ENCODE data around the gene EFHD1.
"Not testable (repeated sequence)": the region's sequence is repeated elsewhere in the genome, so short reads cannot be mapped to it uniquely, and the experiment has no call there.

Gene EFHD1

DNA sequence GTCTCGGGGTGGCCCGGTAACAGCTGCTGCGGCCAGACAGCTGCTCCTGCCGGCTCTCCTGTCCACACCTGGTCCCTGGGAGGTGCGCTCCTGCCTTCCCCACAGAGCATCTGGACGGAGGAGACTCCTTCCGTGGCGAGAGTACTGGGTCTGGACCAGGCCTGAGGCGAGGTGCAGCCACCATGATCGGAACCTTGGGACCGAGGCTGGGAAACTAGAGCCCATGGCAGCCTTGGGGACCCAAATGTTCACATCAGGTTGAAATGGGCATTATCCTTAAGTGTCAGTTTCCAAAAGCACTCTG lies 64.4 kb downstream of the EFHD1 start:
- DNase-seq, result no peak

DNA sequence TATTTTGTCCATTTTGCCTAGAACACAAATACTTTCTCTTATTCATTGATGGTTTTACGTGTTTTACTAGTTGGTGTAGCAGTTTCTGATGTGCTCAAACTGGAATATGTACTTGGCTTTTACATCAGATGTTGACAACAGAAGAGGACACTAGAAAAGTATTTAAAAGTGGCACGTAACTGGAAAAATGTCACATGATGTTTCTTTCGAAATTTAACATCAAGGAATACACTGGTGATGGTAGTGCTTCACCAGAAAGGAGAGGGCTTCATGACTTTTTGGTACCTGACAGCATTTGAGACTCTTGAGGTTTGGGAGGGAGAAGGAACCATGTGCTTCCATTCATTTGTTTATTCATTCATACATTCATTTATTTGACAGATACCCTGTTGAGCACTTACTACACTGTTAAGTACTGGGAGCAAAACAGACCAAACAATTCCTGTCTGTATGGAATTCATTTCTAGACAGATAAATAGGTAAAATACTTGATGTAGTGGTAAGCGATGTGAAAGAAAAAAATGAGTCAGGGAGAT lies 65.2 kb downstream of the EFHD1 start:
- DNase-seq, result no peak

DNA sequence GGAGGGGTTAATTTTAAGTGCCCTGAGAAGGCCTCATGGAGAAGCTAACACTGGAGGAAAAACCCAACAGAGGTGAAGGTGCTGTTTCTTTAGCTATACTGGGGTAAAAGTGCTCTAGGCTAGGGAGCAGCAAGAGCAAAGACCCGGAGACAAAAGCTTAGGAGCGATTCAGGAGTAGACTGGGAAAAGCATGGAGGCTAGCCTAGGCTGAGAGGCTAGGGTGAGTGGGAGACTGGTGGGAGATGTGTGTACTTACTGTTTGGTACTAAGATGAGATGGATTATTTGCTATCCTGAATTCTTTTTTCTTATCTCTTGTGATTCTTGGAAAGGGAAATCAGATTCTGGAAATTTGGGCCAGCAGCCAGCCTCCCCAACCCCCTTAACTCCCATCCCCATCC lies 65.7 kb downstream of the EFHD1 start:
- no peak for DNase-seq

DNA sequence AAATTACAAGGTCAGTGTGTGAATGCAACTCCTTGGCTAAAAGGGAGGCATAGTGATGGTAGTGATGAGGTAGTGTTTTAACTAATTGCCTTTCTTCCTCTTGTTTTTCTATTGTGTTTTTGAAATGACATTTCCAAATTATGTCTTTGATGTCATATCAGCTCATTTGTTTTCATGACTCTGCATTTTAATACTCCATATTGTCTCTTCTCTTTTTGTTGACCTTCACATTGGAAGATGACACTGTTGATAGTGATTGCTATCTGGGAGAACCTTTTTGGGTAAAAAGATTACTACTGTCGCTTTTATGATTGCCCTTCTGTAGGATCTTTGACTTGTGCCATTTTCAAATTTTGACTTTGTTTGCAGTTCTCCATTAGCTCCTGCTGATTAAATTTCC lies 66.8 kb downstream of the EFHD1 start:
- DNase-seq, result no peak

DNA sequence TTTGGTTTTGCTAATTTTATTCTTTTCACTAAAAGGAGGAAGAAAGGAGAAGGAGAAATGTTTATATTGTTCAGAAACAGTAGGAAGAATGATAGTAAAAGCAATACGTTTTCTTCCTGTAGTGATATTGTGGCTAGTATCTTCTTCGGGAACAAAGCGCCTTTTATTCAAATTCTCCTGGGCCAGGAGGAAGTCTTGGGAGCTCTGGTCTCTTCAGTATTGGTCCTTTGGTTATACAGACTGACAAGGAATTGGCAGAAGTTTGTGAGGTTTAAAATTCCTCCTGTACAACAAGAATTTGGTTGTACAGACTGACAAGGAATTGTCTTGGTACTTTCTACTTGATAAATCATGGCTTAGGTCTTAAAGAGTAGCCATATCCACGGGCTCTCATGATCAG lies 73.7 kb downstream of the EFHD1 start:
- no peak for DNase-seq

DNA sequence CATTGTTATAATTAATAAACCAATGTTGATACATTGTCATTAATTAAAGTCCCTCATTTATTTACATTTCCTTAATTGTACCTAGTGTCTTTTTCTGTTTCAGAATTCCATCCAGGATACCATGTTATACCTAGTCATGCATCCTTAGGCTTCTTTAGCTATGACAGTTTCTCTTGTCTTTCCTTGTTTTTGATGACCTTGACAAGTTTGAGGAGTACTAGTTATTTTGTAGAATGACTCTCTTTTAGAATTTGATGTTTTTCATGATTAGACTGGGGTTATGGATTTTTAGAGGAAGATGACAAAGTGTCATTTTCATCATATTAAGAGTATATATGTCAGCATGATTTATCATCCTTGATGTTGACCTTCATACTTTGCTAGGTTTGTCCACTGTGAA lies 80.1 kb downstream of the EFHD1 start:
- DNase-seq, result no peak

DNA sequence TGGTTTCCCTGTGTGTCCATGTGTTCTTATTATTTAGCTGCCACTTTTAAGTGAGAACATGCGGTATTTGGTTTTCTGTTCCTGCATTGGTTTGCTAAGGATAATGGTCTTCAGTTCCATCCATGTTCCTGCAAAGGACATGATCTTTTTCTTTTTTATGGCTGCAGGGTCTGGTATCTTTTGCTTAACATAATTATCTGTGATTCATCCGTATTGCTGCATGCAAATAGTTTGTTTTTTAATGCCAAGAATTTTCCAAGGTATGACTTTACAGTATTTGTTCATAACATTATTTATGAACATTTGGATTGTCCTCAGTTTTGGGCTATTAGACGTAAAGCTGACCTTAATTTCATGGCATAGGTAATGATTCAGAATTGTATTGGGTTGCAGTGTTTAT lies 81.6 kb downstream of the EFHD1 start:
- no peak for DNase-seq

DNA sequence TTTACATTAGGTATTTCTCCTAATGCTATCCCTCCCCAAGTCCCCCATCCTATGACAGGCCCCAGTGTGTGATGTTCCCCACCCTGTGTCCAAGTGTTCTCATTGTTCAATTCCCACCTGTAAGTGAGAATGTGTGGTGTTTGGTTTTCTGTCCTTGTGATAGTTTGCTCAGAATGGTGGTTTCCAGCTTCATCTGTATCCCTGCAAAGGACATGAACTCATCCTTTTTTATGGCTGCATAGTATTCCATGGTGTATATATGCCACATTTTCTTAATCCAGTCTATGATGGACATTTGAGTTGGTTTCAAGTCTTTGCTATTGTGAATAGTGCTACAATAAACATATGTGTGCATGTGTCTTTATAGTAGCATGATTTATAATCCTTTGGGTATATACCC lies 86.7 kb downstream of the EFHD1 start:
- not testable (repeated sequence) for DNase-seq

DNA sequence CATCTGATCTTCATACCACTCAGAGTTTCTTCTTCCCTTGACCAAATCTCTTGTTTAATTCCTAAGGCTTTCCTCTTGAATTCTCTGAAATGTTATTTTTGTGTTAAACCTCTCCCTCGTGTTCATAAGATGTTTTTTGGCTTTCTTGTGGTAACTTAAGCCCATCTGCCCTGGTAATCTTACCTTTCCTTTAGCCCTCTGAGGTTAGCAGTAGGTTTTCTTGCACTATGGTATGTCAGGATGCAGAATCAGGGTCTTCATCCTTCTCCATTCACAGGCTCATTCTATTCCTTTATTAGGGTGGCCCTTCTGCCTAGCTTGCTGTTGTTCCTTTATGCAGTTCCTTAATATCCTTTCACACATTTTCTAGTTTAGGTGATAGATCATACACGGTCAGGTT lies 87.9 kb downstream of the EFHD1 start:
- DNase-seq, result no peak

DNA sequence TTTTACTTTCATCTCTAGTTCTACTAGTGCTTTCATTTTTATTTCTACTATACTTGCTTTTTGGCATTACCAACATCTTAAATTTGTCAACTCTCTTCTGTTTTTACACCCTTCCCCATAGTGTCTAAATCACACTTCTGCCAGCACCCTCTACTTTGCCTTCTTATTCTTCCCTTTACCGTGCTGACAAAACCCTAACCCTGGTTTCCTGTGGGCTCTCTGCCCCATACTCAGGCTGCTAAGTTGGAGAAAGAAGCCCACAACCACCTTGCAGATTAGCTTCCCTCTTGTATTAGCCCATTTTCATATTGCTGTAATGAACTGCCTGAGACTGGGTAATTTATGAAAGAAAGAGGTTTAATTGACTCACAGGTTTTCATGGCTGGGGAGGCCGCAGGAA lies 88.5 kb downstream of the EFHD1 start:
- no peak for DNase-seq

DNA sequence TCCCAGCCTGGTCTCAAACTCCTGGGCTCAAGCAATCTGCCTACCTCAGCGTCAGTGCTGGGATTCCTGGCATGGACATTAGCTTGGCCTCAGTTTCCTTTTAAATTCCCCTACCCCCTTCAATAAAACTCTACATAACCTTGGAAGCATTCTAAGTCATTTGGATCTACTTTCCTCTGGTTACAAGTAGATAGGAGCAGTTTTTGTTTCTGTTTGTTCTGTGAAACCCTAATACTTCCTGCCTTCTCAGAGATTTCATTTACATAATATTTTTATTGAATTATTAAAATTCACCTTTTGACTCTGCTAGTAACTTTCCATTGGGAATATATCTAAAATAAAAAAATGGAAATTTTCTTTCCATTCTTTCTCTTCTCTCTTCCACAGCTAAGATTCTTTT lies 89.6 kb downstream of the EFHD1 start:
- no peak for DNase-seq

DNA sequence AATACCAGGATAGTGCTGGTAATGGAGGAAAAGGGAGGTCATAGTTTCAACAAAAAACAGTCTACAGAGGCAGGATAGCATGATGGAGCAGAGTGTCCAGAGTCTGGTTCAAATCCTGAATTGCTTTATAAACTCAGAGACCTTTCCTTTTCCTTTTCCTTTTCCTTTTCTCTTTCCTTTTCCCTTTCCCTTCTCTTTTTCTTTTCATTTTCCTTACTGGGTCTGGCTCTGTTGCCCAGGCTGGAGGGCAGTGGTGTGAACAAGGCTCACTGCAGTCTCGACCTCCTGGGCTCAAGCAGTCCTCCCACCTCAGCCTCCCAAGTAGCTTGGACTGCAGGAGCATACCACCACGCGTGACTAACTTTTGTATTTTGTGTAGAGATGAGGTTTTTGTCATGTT lies 95.4 kb downstream of the EFHD1 start:
- no peak for DNase-seq

DNA sequence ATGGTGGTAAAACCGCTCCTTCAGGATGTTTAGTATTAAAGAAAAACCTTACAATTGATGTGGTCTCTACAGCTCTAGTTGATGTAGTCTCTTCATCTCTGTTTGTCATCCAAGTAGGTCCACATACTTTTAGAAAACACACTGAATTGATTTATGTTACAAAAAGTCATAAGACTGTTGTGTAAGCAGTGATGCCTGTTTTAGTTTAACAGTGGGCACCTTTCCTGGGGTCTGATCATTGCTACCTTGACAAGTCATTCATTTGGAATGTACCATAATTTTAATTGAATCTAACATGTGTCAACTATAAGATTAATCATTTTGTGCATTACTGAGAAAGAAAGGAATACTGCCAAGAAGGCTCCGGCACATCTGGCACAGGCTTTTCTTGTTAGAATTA lies 98.1 kb downstream of the EFHD1 start:
- DNase-seq, result no peak

Measured in DMS153 (cell line).